Hepatocyte (in vitro differentiated cells): Measurements from ENCODE around the gene PHF2. TPM values are rescaled to one million over a fixed set of nuclear protein-coding genes. Genes with fewer than 3 reads are reported as not detected.

Experiments used
- DNase-seq: peaks from one replicate; pipeline ENCODE4 v3.0.0-alpha.2; 2016; ENCODE audit warnings: low spot score
- H2AFZ ChIP-seq: fragments of 200-600 bp; sonication (generic); 2 replicates; pipeline ENCODE4 v1.6.0; 2016; ENCODE audit warnings: antibody characterized with exemption, mild to moderate bottlenecking
- H3K27ac ChIP-seq: fragments of 200-600 bp; sonication (generic); 2 replicates; pipeline ENCODE4 v1.5.1; 2016; ENCODE audit warnings: mild to moderate bottlenecking
- H3K27me3 ChIP-seq: fragments of 200-600 bp; sonication (generic); 2 replicates; pipeline ENCODE4 v1.6.1; 2016
- H3K36me3 ChIP-seq: fragments of 200-600 bp; sonication (generic); replicated peaks from 2 replicates; pipeline ENCODE4 v1.5.1; 2016; ENCODE audit warnings: low read depth; ENCODE audit not compliant: insufficient read depth
- H3K4me1 ChIP-seq: fragments of 200-600 bp; sonication (generic); 2 replicates; pipeline ENCODE4 v1.5.1; 2016; ENCODE audit warnings: mild to moderate bottlenecking, moderate library complexity; ENCODE audit not compliant: insufficient read depth
- H3K4me2 ChIP-seq: fragments of 200-600 bp; sonication (generic); 2 replicates; pipeline ENCODE4 v1.6.0; 2016
- H3K4me3 ChIP-seq: fragments of 200-600 bp; sonication (generic); 2 replicates; pipeline ENCODE4 v1.5.1; 2016; ENCODE audit warnings: mild to moderate bottlenecking
- H3K79me2 ChIP-seq: fragments of 200-600 bp; sonication (generic); 2 replicates; pipeline ENCODE4 v1.6.0; 2017; ENCODE audit warnings: mild to moderate bottlenecking
- H3K9me2 ChIP-seq: fragments of 200-600 bp; sonication (generic); replicated peaks from 2 replicates; pipeline ENCODE4 v1.6.0; 2017; ENCODE audit warnings: mild to moderate bottlenecking; ENCODE audit not compliant: insufficient read depth
- H3K9me3 ChIP-seq: fragments of 200-600 bp; sonication (generic); 2 replicates; pipeline ENCODE4 v1.5.1; 2016; ENCODE audit warnings: low read depth, mild to moderate bottlenecking
- H4K20me1 ChIP-seq: fragments of 200-600 bp; sonication (generic); 2 replicates; pipeline ENCODE4 v1.6.0; 2016; ENCODE audit warnings: mild to moderate bottlenecking; ENCODE audit not compliant: insufficient read depth, poor library complexity, severe bottlenecking
- CTCF ChIP-seq: fragments of 200-600 bp; sonication (generic); IDR thresholded peaks from 2 replicates; pipeline ENCODE4 v1.5.1; 2016; ENCODE audit warnings: antibody characterized with exemption, mild to moderate bottlenecking; ENCODE audit not compliant: poor library complexity
- EZH2 ChIP-seq: fragments of 200-600 bp; sonication (generic); IDR thresholded peaks from 2 replicates; pipeline ENCODE4 v1.6.1; 2016; ENCODE audit warnings: antibody characterized with exemption, mild to moderate bottlenecking, borderline replicate concordance
- EZH2phosphoT487 ChIP-seq: fragments of 200-600 bp; sonication (generic); IDR thresholded peaks from one replicate; pipeline ENCODE4 v1.6.1; 2018; ENCODE audit warnings: antibody characterized with exemption, mild to moderate bottlenecking, low read depth, moderate library complexity; ENCODE audit not compliant: unreplicated experiment, severe bottlenecking
- WGBS: methylation state at CpG from one replicate; pipeline ENCODE4 v1.1.6; 2016; ENCODE audit warnings: low lambda C conversion rate; ENCODE audit errors: missing lambda C conversion rate; 5-methylcytosine and 5-hydroxymethylcytosine counted together
- polyA plus RNA-seq: library from polyadenylated mRNA; unstranded; fragments of >200 nt; fragmentation: Nextera tagmentation; extraction: Ambion mirVana; gene quantifications from 2 replicates; pipeline ENCODE4 v1.2.1, GENCODE V29; 2016
- total RNA-seq: library from RNA; depleted of rRNA; stranded (reverse); fragments of >200 nt; gene quantifications from 2 replicates; pipeline ENCODE4 v1.2.3, GENCODE V29; 2014

PHF2 gene
- total and polyA plus RNA-seq, 2 experiments from 2014 or later = 10.5 to 19.8 TPM

DNA sequence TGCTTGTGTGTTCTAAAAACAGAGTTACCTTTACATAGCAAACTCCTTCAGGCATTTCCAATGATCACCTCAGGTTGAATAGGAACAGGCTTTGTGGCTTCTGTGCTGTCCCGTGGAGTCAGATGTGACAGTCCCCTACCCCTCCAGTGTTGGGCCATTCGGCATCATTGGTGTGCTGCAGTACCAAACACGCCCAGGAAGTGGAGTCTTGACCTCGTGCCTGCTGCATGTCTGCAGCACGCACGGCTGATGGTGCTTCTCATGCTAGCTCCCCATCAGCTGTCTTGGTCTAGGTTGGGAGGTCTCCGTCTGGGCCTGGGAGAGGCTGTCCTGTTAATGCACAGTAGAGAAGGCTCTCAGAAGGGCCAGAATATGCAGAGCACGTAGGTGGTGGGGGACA, 42.5 kb upstream of the PHF2 start:
- WGBS = 87% methylated on average over 8 of the region's 8 CpGs
- TF ChIP-seq CTCF (no peak), EZH2 (no peak), EZH2phosphoT487 (no peak)
- no peak for DNase-seq
- H3K9me3 ChIP-seq = no peaks in the 10 kb centered on the region
- no peak overlapping the region for H3K27ac ChIP-seq
- H3K36me3 ChIP-seq = no peaks in the 10 kb centered on the region
- H4K20me1 ChIP-seq = no peaks in the 10 kb centered on the region
- no peak overlapping the region for H2AFZ ChIP-seq
- H3K27me3 ChIP-seq = no peaks in the 10 kb centered on the region
- H3K4me3 ChIP-seq = no peak overlapping the region
- no peak overlapping the region for H3K4me2 ChIP-seq
- no peaks in the 10 kb centered on the region for H3K9me2 ChIP-seq
- no peaks in the 10 kb centered on the region for H3K4me1 ChIP-seq
- no peaks in the 10 kb centered on the region for H3K79me2 ChIP-seq

DNA sequence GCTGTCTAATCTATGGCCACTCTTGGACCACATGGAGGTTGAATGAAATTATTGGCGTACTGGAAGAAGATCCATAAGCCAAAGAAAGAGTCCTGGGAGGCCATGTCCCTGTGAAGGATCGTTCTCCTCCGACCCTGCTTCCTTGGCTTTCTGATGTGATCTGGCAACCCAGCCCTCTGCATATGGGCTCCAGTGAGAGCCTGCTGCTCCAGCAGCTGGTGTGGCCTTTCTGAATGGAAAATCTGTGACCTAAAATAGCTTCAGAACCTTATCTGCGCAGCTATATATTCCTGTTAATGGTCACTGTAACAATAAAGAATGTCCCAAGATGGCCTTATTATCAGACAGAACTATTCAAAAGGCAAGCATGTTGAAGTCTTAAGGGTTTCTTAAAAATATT, 40.2 kb upstream of the PHF2 start:
- no peaks in the 10 kb centered on the region for H3K9me3 ChIP-seq
- no peak overlapping the region for H3K4me2 ChIP-seq
- no peaks in the 10 kb centered on the region for H3K9me2 ChIP-seq
- WGBS = 98% methylated on average over 4 of the region's 4 CpGs
- H4K20me1 ChIP-seq = no peaks in the 10 kb centered on the region
- H3K4me3 ChIP-seq = no peak overlapping the region
- no peak for DNase-seq
- no peaks in the 10 kb centered on the region for H3K27me3 ChIP-seq
- H3K36me3 ChIP-seq = no peaks in the 10 kb centered on the region
- no peaks in the 10 kb centered on the region for H3K79me2 ChIP-seq
- H3K27ac ChIP-seq = no peak overlapping the region
- H2AFZ ChIP-seq = no peak overlapping the region
- TF ChIP-seq CTCF = no peak
- no peak for TF ChIP-seq EZH2
- no peak for TF ChIP-seq EZH2phosphoT487
- no peaks in the 10 kb centered on the region for H3K4me1 ChIP-seq

DNA sequence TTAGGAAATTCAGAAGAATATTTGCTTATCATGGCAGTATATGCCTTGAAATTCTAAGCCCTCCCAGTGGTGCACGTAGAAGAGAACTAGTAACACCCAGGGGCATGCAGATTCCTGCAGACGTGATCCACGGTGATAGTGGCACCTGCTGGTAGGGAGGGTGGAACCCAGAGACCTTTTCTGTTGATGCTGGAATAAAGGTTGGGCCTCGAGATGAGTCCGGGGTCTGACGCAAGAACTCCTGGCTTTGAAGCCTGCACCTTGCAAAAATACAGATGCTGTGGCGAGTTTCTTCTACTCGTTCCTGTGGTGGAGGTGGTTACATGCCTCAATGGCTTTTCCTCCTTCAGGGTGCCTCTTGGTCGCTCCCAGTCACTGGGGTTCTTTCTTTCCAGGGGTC, 39.5 kb upstream of the PHF2 start:
- H3K27me3 ChIP-seq = no peaks in the 10 kb centered on the region
- H3K4me1 ChIP-seq = no peaks in the 10 kb centered on the region
- H3K9me3 ChIP-seq = no peaks in the 10 kb centered on the region
- H3K4me2 ChIP-seq = no peak overlapping the region
- H2AFZ ChIP-seq = no peak overlapping the region
- H3K79me2 ChIP-seq = no peaks in the 10 kb centered on the region
- H4K20me1 ChIP-seq = peaks cover 3% of the 10 kb centered on the region
- no peaks in the 10 kb centered on the region for H3K9me2 ChIP-seq
- no peaks in the 10 kb centered on the region for H3K36me3 ChIP-seq
- WGBS = 81% methylated on average over 9 of the region's 9 CpGs
- no peak overlapping the region for H3K4me3 ChIP-seq
- no peak for TF ChIP-seq CTCF
- TF ChIP-seq EZH2phosphoT487 = no peak
- no peak for TF ChIP-seq EZH2
- no peak for DNase-seq
- no peak overlapping the region for H3K27ac ChIP-seq

DNA sequence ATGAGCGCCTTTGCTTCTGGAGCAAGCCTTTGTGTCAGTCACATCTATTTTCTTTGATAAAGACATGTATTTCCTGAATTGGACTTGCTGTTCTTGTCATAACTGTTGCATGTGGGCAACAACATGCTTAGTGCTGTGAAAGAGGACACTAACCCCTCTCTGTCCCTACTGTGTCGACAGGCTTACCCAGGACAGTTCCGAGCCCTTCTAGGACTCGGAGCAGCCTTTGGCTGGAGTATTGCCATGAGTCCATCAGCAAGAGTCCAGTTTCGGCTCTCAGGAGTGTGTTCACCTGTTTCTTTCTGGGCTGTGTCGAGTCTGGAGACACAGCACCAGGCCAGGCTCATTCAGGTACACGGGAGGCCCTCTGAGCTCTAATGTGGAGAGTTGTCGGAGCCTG, 36.1 kb upstream of the PHF2 start:
- H3K27me3 ChIP-seq = no peaks in the 10 kb centered on the region
- H3K4me1 ChIP-seq = no peaks in the 10 kb centered on the region
- H3K36me3 ChIP-seq = no peaks in the 10 kb centered on the region
- no peak for DNase-seq
- H3K27ac ChIP-seq = no peak overlapping the region
- no peak overlapping the region for H2AFZ ChIP-seq
- TF ChIP-seq EZH2 = no peak
- no peak for TF ChIP-seq EZH2phosphoT487
- TF ChIP-seq CTCF = no peak
- H4K20me1 ChIP-seq = peaks cover 7% of the 10 kb centered on the region
- H3K4me3 ChIP-seq = no peak overlapping the region
- no peak overlapping the region for H3K4me2 ChIP-seq
- 97% methylated on average over 8 of the region's 8 CpGs for WGBS
- no peaks in the 10 kb centered on the region for H3K9me2 ChIP-seq
- peaks cover 2% of the 10 kb centered on the region for H3K79me2 ChIP-seq
- no peaks in the 10 kb centered on the region for H3K9me3 ChIP-seq
